Measurements from ENCODE around the gene PLXNB2.

The PLXNB2 gene

DNA sequence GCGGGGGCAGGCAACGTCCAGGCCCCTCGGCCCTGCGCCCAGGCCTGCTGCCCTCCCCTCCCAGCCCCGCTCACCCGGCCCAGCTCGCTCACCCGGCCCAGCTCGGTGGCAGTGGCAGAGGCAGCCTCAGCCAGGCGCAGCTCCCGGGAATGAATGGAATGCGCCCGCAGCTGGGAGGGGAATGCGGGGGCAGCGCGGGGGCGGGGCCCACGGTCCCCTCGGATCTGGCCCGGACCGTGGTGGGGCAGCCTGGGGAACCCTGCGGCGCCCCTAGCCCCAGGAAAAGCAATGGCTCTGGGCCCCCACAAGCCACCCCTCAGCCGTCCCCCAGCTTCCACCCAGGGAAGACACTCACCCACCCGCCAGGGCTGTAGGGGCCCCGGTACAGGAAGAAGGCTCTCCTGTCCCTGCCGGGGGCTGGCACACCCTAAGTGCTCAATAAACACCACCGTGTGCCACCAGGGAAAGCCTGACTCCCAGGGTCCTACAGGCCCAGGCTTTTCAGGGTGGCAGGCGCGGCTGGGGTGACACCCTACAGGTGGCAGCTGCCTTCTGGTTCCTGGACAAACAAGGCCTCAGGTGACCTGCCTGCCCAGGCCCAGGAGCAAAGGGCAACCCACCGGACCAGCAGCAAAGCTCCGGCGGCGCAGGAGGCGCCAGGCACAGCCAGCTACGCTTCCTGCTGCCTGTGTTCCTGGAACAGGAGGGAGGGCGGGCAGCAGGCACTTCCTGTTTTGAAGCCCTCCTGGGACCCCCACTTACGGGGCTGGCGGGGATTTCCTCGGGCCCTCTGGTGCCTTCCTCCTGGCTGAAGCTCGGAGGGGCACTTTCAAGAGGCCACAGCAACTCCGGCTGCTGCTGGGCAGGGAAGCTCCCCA is 13.8 kb downstream of the PLXNB2 start:
- in situ Hi-C loops (cut with MboI; ENCODE audit: low sequenced_read_pairs, unreplicated experiment) = no loop called here
- no peak for DNase-seq (ENCODE audit: low spot score)
- TF ChIP-seq CTCF (IDR thresholded peaks at IDR 0.05; ENCODE audit: borderline replicate concordance, control extremely low read depth, extremely low read depth, insufficient read depth, missing control alignments) = no peak

DNA sequence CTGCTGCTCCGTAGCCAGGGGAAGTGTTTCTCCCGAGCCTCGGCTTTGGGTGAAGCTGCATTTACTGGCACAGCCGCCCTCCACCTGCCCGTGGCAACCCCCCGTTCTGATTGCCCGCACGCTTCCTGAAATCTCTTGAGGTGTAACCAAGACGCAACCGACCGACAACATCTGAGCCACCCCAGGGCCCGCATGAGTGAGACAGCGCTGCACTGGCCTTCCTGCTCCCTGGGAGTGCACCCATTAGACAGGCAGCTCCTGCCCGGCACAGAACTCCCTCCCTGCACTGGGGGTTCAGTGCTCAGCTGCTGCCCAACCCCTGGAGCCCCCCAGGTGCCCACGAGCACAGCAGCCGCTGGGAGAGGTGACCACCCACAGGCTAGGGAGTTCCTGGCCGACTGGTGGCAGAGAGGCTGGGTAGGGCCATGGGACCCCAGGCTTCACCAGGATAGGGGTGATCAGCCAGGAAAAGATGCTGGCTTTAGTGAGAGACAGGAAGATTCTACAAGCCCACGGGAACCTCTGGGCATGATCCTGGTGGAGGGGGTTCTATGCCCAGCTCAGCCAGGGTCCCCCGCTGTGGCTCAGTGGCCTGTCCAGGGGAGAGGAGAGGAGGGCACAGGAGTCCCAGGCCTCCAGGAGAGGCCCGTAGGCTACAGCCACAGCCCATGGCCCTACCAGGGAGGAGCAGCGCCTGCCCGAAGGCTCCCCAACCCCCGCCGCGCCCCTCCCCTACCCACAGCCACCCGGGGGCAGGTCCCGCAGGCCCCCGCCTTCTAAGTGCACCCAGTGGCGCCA is 14.6 kb downstream of the PLXNB2 start:
- DNase-seq (ENCODE audit: low spot score) = no peak
- no peak for TF ChIP-seq CTCF (IDR thresholded peaks at IDR 0.05; ENCODE audit: borderline replicate concordance, control extremely low read depth, extremely low read depth, insufficient read depth, missing control alignments)
- in situ Hi-C loops (cut with MboI; ENCODE audit: low sequenced_read_pairs, unreplicated experiment) = no loop called here

- in situ Hi-C loops (cut with MboI; ENCODE audit: low sequenced_read_pairs, unreplicated experiment) = no loop called here
- no peak for DNase-seq (ENCODE audit: low spot score)
- TF ChIP-seq CTCF (IDR thresholded peaks at IDR 0.05; ENCODE audit: borderline replicate concordance, control extremely low read depth, extremely low read depth, insufficient read depth, missing control alignments) = no peak
Measured at GRCh38 chr22:50289942-50290630, 17.4 kb downstream of the PLXNB2 start.

DNA sequence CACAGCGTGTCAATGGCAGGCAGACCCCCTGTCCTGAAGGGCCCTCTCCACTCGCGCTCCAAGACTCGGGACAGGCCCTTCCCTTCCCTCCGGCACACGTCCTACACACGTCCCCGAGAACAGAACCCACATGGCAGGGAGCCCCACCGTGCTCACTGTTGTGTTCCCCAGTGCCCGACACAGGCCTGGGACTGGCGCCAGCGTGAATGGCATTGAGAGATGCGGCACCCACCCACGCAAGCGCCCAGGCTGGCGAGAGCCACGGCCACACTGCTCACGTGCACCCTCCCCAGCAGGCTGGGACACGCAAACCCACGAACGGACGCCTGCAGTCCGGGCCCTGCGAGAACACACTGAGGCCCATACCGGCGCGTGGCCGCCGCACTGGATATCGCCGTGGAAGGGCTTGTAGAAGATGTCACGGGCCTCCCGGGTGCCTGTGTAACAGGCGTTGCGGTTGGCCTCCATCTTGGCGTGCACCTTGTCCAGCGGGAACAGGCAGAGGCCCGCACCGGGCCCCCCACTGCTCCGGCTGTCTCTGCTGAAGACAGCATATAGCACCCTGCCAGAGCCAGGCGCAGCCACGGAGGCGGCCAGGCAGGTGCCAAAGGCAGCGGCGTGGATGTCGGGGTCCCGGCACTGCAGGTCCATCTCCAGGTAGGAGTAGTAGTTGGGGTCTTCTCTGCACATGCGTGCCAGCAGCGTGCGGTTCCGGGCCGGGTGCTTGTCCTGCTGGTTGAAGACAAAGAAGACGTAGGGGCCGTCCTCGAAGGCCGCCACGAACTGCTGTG is 18.1 kb downstream of the PLXNB2 start:
- TF ChIP-seq CTCF (IDR thresholded peaks at IDR 0.05; ENCODE audit: borderline replicate concordance, control extremely low read depth, extremely low read depth, insufficient read depth, missing control alignments) = no peak
- in situ Hi-C loops (cut with MboI; ENCODE audit: low sequenced_read_pairs, unreplicated experiment) = no loop called here
- no peak for DNase-seq (ENCODE audit: low spot score)

DNA sequence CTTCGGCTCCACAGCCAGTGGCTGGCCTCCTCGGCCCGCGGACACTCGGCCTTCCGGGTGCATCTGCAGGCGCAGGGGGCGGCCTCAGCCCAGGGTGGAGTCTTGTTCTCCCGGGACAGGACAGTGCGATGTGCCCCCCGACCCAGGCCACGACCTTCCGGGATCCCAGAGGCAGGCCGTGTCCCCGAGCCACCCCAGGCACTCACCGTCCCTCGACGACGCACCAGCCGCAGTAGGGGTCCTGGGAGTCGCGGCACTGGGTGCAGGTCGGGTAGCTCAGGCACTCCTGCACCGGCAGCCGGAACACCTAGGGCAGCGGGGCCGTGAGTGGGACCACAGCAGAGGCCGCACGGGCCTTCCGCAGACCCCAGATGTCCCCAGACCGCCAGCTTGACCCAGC is 19.7 kb downstream of the PLXNB2 start:
- no peak for TF ChIP-seq CTCF (IDR thresholded peaks at IDR 0.05; ENCODE audit: borderline replicate concordance, control extremely low read depth, extremely low read depth, insufficient read depth, missing control alignments)

More for the DNA sequence above, 19.7 kb downstream of the PLXNB2 start:
- in situ Hi-C loops (cut with MboI; ENCODE audit: low sequenced_read_pairs, unreplicated experiment) = no loop called here
- no peak for DNase-seq (ENCODE audit: low spot score)
